CD4-positive, alpha-beta T cell treated with Interleukin-17A for 1 hour (primary cell): ENCODE data around the gene KCTD1.

ENCODE experiments used
- DNase-seq: peaks from one replicate; pipeline ENCODE4 v3.0.0-alpha.2; 2020

KCTD1 gene

GRCh38 chr18:26479681-26480079 lies 68.7 kb downstream of the KCTD1 start:
- DNase-seq: no peak

DNA sequence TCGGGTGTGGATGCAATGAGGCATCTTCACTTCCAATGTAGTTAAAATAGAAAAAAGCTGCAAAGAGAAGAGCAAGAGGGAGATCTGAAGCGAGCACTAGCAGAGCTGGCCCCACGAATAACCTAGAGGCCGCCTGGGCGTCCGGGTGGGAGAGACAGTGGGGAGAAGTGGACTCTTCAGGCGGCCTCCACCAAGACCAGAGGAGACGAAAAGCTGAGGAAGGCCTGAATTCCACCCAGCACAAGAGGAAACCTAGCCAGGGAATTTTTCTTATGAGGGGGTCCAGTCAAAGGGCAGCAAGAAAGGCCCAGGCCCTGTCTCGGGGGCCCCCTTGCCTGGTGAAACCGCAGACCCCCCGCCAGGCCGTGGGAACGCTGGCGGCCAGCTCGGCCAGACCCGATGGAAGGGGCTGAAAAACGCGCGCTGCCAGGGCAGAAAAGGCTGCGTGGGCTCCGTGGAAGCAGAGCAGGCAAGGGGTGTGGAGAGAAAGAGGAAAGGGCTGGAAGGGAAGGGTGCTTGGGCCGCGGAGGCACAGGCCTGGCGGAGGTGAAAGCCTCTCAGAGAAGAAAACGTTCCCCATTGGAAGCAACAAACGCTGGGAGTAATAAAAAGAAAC lies 69.2 kb downstream of the KCTD1 start:
- DNase-seq: no peak

DNA sequence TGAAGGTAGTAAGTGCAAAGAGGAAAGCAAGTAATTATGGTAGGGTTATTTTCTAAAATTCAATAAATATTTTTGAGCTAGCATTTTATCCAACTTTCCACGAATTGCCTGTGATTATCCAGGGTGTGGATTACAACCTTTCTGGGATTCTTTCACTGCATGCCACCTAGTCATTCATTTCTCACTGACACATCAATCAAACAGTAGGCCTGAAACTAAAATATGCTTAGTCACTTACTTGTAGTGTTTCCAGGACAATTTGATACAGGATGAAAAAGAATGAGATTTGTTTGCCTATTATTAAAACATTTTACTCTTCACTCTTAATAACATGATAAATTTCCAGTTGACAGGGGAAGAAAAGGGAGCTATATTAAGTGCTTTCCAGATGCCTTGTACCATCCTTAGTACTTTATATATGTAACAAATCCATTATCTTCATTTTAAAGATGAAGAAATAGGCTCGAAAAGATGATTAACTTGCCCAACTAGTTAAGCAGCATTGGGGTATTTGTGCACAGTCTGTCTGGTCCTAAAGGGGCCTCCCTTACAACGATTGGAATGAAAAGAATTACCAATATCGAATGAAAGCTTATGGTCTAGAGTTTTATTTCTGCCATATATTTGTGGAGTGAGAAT lies 70.4 kb downstream of the KCTD1 start:
- no peak for DNase-seq

DNA sequence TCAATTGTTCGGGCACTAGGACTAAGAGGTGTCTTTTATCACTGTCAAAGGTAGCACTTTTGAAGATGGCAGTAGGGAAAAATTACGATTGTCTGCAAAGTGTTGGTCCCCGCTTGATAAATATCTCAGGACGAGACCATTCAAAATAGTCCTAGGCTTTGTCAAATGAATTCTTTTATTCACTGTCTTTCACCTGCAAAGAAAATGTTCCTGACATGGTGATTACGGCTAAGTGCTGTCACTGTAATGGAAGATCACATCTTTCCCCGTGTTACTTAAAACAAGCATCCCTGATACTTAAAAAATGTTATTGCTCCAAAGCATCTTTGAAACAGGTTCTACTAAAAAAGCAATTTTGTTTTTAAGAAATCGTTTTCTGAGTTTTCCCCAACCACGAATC lies 71.7 kb downstream of the KCTD1 start:
- DNase-seq: no peak

- DNase-seq: no peak
These were observed 73.8 kb downstream of the KCTD1 start for GRCh38 chr18:26474542-26474941.

DNA sequence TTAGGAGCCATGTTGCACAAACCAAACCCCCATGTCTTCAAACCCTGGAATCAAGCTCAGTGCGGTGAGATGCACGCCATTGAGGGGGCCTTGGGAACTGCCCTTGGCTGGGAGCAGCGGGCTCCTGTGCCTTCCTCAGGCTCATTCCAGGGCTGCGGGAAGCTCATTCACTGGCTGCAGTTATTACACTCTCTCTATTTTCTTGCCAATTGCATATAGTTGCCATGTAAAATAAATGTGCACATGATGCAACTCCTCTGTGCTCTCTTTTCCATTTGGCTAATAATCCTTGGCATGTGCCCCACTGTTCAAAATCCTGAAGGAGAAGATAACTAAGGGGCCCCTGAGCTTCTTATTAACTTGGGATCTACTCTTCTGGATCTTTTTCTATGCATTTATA lies 74.7 kb downstream of the KCTD1 start:
- no peak for DNase-seq

GRCh38 chr18:26471826-26472225 lies 76.5 kb downstream of the KCTD1 start:
- no peak for DNase-seq

DNA sequence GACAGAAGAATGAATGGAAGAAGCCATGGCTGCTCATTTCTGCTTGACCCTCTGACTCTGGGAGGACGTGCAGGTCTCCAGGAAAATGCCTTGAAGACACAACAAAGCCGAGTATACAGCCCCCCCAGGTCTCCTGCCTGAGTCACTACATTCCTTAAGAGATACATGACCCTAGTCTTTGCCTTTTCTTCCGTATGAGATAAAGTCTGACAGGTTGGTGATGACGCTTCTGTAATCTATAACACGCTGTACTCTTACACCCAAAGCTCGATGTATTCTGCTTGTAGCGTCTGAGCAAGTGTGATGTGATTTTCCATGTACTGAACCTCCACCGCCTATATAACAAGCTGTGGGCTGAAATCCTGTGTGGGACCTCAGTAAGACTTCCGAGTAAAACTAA lies 77.3 kb downstream of the KCTD1 start:
- DNase-seq: no peak

DNA sequence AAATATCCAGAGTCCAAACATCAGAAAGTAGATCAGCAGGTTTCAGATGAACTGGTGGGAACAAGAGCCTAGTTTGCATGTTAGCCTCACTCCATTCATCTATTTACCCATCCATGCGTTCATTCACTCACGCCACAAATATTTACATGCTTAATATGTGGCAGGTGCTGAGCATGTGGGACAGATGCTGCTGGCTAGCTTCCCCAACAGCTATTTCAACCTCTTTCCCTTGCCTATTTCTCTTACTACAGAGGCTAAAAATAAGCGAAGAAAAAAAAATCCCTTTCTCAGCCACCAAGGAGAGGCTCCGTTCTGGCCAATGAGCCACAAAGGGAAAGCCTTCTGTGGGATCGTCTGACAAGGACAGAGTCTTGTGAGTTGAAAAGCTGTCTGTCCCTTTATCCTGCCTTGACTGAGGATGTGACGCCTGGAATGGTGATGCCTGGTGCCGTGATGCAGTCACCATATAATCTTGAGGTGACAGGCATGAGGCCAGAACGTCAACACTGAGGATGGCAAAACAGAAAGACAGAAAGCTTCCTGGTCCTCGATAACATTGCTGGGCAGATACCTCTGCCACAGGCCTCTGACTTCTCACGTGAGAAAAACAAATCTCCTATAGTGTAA lies 78.2 kb downstream of the KCTD1 start:
- DNase-seq: no peak

DNA sequence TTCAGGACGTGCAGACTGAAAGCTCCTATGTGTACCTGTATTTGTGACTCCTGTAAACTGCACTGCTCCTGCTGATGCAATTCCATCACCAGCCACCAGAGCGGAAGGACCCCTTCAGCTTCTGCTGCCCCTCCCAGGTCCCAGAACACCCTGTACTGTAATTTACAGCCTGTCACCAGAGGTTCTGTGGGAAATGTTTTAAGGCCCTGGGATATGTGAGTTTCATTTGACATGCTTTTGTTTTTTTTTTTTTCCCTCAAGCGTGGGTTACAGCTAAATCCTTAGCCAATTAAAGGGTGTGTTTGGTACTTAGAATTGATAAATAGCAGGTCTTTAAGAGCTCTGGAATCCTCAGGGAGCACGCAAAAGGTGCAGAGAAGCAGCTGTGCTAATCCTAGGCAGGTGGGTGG lies 79.4 kb downstream of the KCTD1 start:
- no peak for DNase-seq

GRCh38 chr18:26466026-26466425 lies 82.3 kb downstream of the KCTD1 start:
- no peak for DNase-seq

- DNase-seq: no peak
These were observed 82.9 kb downstream of the KCTD1 start for GRCh38 chr18:26465431-26465830.

DNA sequence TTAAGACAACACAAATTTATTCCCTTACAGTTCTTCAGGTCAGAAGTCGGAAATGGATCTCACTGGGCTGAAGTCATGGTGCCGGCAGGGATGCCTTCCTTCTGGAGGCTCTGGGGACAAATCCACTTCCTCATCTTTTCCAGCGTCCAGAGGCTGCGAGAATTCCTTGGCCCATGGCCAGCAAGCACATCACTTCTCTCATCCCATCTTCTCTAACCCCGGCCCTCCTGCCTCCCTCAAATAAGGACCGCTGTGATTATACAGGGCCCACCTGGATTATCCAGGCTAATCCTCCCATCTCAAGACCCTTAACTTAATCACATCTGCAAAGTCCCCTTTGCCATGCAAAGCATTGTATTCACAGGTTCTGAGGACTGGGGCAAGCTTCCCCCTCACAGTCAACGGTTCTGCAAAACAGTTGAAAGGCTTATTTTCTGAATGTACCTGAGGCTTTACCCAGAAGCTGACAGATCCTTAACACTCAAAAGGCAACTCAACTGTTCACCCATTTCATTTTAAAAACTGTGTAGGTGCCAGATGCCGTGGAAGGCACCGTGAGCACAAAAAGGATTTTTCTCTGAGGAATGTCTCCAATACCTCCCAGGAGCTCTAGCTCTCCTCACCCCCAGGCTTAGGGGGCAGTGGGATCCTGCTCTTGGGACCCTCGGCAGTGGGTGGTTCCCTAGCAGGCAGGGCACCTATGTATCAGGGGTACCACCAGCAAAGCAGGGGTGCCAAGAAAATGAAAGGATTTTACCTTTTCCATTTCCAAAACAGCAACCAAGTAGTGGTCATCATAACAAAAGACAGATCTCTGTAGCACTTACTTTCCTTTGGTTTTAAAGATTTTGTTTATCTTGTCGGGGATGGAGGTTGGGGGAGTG lies 84.0 kb downstream of the KCTD1 start:
- DNase-seq: no peak

- no peak for DNase-seq
These were observed 86.0 kb downstream of the KCTD1 start for GRCh38 chr18:26462355-26462754.

GRCh38 chr18:26461405-26461804 lies 86.9 kb downstream of the KCTD1 start:
- no peak for DNase-seq

DNA sequence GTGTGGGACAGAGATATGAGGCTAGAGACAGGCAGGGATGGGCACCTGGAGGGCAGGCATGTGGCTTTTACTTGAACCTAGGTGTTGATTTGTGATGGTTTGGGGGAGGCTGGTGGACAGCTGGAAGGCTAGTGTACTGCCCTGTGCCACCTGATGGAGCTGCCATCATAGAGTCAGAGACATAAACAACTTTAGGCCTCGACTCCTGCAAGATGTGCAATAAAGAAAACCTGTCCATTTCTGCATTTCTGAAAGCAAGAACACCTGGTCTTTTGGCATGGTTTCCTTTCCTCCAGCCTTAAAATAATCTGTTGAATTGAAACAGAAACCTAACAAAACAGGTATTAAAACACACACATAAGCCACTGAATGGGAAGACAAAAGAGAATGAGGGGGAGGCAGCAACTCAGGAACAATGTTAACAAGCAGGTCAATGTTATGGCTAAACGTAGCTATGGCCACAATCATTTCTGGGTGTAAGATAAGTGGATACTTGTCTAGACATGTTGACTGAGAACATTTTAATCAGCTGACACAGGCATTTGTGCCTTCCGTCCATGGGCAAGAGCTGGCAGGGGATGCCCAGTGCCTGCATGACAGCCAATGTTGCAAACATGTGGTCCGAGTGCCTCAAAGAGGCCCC lies 87.8 kb downstream of the KCTD1 start:
- no peak for DNase-seq

DNA sequence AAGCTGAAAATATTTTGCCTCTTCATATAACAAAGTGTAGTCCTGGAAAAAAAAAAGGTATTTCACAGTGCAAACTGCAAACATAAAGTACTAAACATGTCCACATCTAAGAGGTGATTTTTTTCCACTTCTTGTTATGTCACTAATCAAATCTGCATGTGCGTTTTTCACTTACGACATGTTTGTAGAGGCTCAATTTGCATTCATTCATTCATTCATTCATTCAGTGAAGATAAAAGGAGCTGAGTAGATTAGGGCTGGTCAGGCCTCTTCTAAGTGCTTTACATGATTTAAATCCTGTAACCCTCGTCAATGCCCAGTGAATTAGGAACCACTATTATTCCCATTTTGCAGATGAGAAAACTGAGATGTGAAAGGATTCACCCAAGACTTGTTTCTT lies 88.5 kb downstream of the KCTD1 start:
- DNase-seq: no peak

DNA sequence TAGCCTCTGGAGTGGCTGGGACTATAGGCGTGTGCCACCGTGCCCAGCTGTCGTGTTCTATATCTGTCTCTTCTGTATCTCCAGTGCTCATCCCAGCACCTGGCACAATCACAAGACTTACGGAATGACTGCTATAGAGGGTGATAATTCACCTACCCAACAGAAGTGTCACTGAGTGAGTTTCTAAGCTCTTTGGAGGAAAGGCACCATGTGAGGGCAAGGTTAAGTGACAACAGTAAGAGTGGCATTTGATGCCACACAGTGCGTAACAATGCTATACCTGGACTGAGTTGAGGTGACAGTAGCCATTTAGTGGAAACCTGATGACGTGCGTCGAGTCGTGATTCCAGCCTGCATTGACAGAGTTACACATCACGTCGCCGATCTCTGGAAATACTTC lies 89.0 kb downstream of the KCTD1 start:
- DNase-seq: no peak

DNA sequence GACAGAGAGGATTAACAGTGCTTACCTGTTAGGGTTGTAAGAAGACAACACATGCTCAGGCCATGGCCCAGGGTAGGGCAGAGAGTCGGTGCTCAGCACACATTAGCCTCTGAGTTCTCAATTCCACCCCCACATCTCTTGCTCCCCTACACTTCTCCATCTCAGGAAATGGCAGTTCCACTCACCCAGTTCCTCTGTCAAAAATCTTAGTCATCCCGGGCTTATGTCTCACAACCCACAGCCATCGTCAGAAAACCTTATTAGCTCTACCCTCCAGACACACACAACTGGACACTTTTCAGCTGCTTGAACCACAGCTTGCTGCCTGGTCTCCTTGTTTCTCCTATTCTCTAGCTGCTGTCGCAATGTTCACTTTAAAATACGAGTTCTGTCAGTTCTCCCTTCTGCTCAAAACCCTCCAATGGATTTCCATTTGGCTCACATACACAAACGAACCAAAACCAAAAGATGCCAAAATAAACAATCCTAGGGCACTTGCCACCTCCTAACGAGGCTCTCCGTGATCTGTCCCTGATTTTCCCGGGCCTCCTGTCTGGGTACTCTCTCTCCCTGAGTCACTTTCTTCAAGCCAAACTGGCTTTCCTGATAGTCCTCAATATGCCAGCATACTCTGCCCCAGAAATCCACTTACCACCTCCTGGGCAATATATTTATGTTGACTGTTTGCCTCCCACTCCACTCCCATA lies 89.7 kb downstream of the KCTD1 start:
- no peak for DNase-seq

DNA sequence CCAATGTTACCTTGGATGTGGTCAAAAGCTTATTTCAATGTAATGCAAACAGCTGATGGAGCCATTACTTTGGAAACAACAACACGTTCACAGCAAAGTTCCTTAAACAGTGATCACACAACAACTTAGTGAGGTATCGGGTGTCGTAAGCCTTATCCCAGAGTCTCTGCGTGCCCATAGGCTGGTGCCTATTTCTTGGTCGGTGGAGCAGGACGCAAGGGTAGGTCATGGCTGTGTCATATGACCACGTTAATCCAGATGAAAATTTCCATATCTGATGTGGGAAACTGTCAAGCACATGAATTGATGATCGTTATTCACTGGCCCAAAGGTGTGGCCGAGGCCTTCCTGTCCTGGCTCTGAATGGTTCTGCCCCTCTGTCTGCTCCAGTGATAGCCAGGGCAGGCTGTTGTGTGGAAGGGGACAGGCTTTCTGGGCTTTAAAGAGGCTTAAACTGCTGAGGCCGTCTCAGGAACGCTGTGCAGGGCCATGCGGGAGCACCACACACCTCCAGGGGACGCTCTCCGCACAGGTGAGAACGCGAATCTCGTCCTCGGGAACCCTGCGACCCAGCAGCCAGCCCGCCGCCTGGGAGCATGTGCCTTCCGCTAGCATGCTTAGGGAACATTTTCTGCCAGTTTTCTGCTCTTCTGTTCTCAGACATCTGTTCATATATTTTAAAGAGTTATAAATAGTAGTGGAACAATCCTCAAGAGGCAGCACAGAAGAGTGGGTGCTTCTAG lies 90.6 kb downstream of the KCTD1 start:
- DNase-seq: no peak

- DNase-seq: no peak
These were observed 91.2 kb downstream of the KCTD1 start for GRCh38 chr18:26457195-26457594.

GRCh38 chr18:26456070-26456491 lies 92.3 kb downstream of the KCTD1 start:
- DNase-seq: no peak
